Esophagus muscularis mucosa (tissue), 4 donors: ENCODE data around the gene STRADA.

Experiments
- CTCF ChIP-seq, 3 experiments: fragments of 200-600 bp in 2 of 3; fragments of 450-650 bp in 1 of 3; sonication (generic) in 2 of 3; IDR thresholded peaks; one replicate each; pipeline ENCODE4 v1.5.1; 2017 to 2019; ENCODE audit warnings: antibody characterized with exemption in 3 of 3, mild to moderate bottlenecking in 2 of 3, moderate library complexity in 1 of 3
- EP300 ChIP-seq: sonication (generic); formaldehyde crosslinking; IDR thresholded peaks from one replicate; pipeline ENCODE4 v1.6.1; 2017; ENCODE audit warnings: antibody characterized with exemption
- POLR2A ChIP-seq: fragments of 450-650 bp; IDR thresholded peaks from one replicate; pipeline ENCODE4 v1.6.1; 2017; ENCODE audit warnings: antibody characterized with exemption, moderate library complexity, mild to moderate bottlenecking, low read depth

GRCh38 chr17:63785556-63785955 lies 44.0 kb upstream of the STRADA start:
- TF ChIP-seq CTCF (IDR thresholded peaks at IDR 0.05) (no peak), POLR2A (no peak), EP300 (no peak)
